GM23338 (cell line): ENCODE data around the gene COX11. TPM values are rescaled to one million over a fixed set of nuclear protein-coding genes. Genes with fewer than 3 reads are reported as not detected.

Experiments
- ATAC-seq: fragments of 200-7000 bp; cut with Tn5 transposase; 3 replicates; pipeline ENCODE4 v1.9.1; 2020
- DNase-seq: peaks from one replicate; pipeline ENCODE4 v3.0.0-alpha.2; 2015; ENCODE audit warnings: low spot score
- H2AFZ ChIP-seq: fragments of 200-600 bp; sonication (generic); 2 replicates; pipeline ENCODE4 v1.8.0; 2016; ENCODE audit warnings: antibody characterized with exemption, mild to moderate bottlenecking, moderate library complexity
- H3F3A ChIP-seq: fragments of 200-600 bp; sonication (generic); replicated peaks from 2 replicates; pipeline ENCODE4 v1.8.0; 2017; ENCODE audit warnings: antibody characterized with exemption, mixed run types, low read depth
- H3K27ac ChIP-seq: fragments of 200-600 bp; sonication (generic); 2 replicates; pipeline ENCODE4 v1.6.1; 2016; ENCODE audit warnings: low read depth
- H3K27me3 ChIP-seq: fragments of 200-600 bp; sonication (generic); 2 replicates; pipeline ENCODE4 v1.8.0; 2016; ENCODE audit warnings: mild to moderate bottlenecking, mixed run types, moderate library complexity; ENCODE audit not compliant: insufficient read depth
- H3K36me3 ChIP-seq: fragments of 200-600 bp; sonication (generic); 2 replicates; pipeline ENCODE4 v1.8.0; 2016; ENCODE audit warnings: mild to moderate bottlenecking; ENCODE audit not compliant: insufficient read depth
- H3K4me1 ChIP-seq: fragments of 200-600 bp; sonication (generic); 2 replicates; pipeline ENCODE4 v1.8.0; 2016; ENCODE audit warnings: mild to moderate bottlenecking, moderate library complexity; ENCODE audit not compliant: insufficient read depth
- H3K4me2 ChIP-seq: fragments of 200-600 bp; sonication (generic); 2 replicates; pipeline ENCODE4 v1.7.1; 2017; ENCODE audit warnings: mixed run types
- H3K4me3 ChIP-seq: fragments of 200-600 bp; sonication (generic); 2 replicates; pipeline ENCODE4 v1.6.1; 2016; ENCODE audit warnings: mixed run types
- H3K79me2 ChIP-seq: fragments of 200-600 bp; sonication (generic); replicated peaks from 2 replicates; pipeline ENCODE4 v1.8.0; 2017; ENCODE audit warnings: mild to moderate bottlenecking; ENCODE audit not compliant: insufficient read depth
- H3K9me2 ChIP-seq: fragments of 200-600 bp; sonication (generic); 2 replicates; pipeline ENCODE4 v1.8.0; 2017; ENCODE audit not compliant: insufficient read depth
- H4K20me1 ChIP-seq: fragments of 200-600 bp; sonication (generic); replicated peaks from 2 replicates; pipeline ENCODE4 v1.8.0; 2017; ENCODE audit warnings: mild to moderate bottlenecking; ENCODE audit not compliant: insufficient read depth
- H3K27ac Mint-ChIP-seq: 2 replicates; pipeline ENCODE4 v1.8.0; 2020; ENCODE audit warnings: inconsistent platforms, mild to moderate bottlenecking, moderate library complexity, mixed read lengths
- H3K27me3 Mint-ChIP-seq: 3 replicates; pipeline ENCODE4 v1.8.0; 2022; ENCODE audit warnings: low read depth, mild to moderate bottlenecking, moderate library complexity, mixed read lengths, inconsistent platforms; ENCODE audit not compliant: insufficient read depth, poor library complexity
- H3K36me3 Mint-ChIP-seq: 3 replicates; pipeline ENCODE4 v1.8.0; 2021; ENCODE audit warnings: low read depth, mild to moderate bottlenecking, inconsistent platforms, moderate library complexity, mixed read lengths
- H3K4me1 Mint-ChIP-seq: 3 replicates; pipeline ENCODE4 v1.8.0; 2020; ENCODE audit warnings: mild to moderate bottlenecking, inconsistent platforms, mixed read lengths
- H3K4me3 Mint-ChIP-seq: 3 replicates; pipeline ENCODE4 v1.8.0; 2021; ENCODE audit warnings: moderate library complexity, mild to moderate bottlenecking, inconsistent platforms, mixed read lengths
- H3K9me3 Mint-ChIP-seq: 3 replicates; pipeline ENCODE4 v1.8.0; 2020; ENCODE audit warnings: moderate library complexity, mild to moderate bottlenecking, inconsistent platforms, mixed read lengths
- CTCF ChIP-seq, 2 experiments: fragments of 200-600 bp in 1 of 2; sonication (generic) in 1 of 2; conservative IDR thresholded peaks; 2 replicates each; pipeline versions ENCODE4 v1.5.1 to v1.6.1; 2016 to 2017; ENCODE audit warnings: antibody characterized with exemption in 2 of 2, low read depth in 2 of 2, mild to moderate bottlenecking in 2 of 2, moderate library complexity in 1 of 2
- ETS1 ChIP-seq: IDR thresholded peaks from 2 replicates; pipeline ENCODE4 v1.6.1; 2016; ENCODE audit warnings: antibody characterized with exemption
- EZH2phosphoT487 ChIP-seq: fragments of 200-600 bp; sonication (generic); IDR thresholded peaks from one replicate; pipeline ENCODE4 v1.8.1; 2018; ENCODE audit warnings: antibody characterized with exemption; ENCODE audit not compliant: unreplicated experiment
- JUNB ChIP-seq: IDR thresholded peaks from one replicate; pipeline ENCODE4 v1.6.1; 2016; ENCODE audit warnings: antibody characterized with exemption; ENCODE audit not compliant: unreplicated experiment
- NANOG ChIP-seq: IDR thresholded peaks from 2 replicates; pipeline ENCODE4 v1.6.1; 2016; ENCODE audit warnings: antibody characterized with exemption, borderline replicate concordance
- POLR2AphosphoS5 ChIP-seq: IDR thresholded peaks from 2 replicates; pipeline ENCODE4 v1.6.1; 2016; ENCODE audit warnings: antibody characterized with exemption, low read depth
- STAT1 ChIP-seq: IDR thresholded peaks from one replicate; pipeline ENCODE4 v1.6.1; 2016; ENCODE audit warnings: antibody characterized with exemption; ENCODE audit not compliant: unreplicated experiment
- ZNF114 ChIP-seq: fragments of 250-450 bp; sonication (Bioruptor Pico); IDR thresholded peaks from 2 replicates; pipeline ENCODE4 v1.5.0; 2020; ENCODE audit warnings: mild to moderate bottlenecking, moderate library complexity
- ZNF331 ChIP-seq: fragments of 250-450 bp; sonication (Bioruptor Pico); IDR thresholded peaks from 2 replicates; pipeline ENCODE4 v1.5.0; 2020; ENCODE audit warnings: low read depth, mild to moderate bottlenecking, moderate library complexity
- ZNF462 ChIP-seq: fragments of 250-450 bp; sonication (Bioruptor Pico); IDR thresholded peaks from 2 replicates; pipeline ENCODE4 v1.5.0; 2020; ENCODE audit warnings: mild to moderate bottlenecking, moderate library complexity
- polyA plus RNA-seq: library from polyadenylated mRNA; unstranded; fragments of >200 nt; fragmentation: Nextera tagmentation; extraction: Ambion mirVana; gene quantifications from 2 replicates; pipeline ENCODE4 v1.2.1, GENCODE V29; 2016
- total RNA-seq: library from RNA; depleted of rRNA; stranded (reverse); fragments of >200 nt; shearing (Covaris generic); gene quantifications from 2 replicates; pipeline ENCODE4 v1.2.3, GENCODE V29; 2014

The COX11 gene
- total and polyA plus RNA-seq, 2 experiments from 2014 or later = 53.7 to 56.7 TPM

- no peak for TF ChIP-seq ZNF462 (CRISPR knock-in tag)
These were observed 23.2 kb downstream of the COX11 start (continued) for GRCh38 chr17:54945231-54945630.

GRCh38 chr17:54944796-54945195 is 23.7 kb downstream of the COX11 start:
- no peaks in the 10 kb centered on the region for H4K20me1 ChIP-seq
- H3K4me3 Mint-ChIP-seq = no peak overlapping the region
- peaks cover 52% of the 10 kb centered on the region for H3K36me3 Mint-ChIP-seq
- no peak overlapping the region for H2AFZ ChIP-seq
- no peaks in the 10 kb centered on the region for H3K4me1 ChIP-seq
- H3K36me3 ChIP-seq = peaks cover 27% of the 10 kb centered on the region
- no peaks in the 10 kb centered on the region for H3F3A ChIP-seq
- no peak overlapping the region for H3K4me2 ChIP-seq
- no peaks in the 10 kb centered on the region for H3K4me1 Mint-ChIP-seq
- H3K79me2 ChIP-seq = no peaks in the 10 kb centered on the region
- H3K9me2 ChIP-seq = no peaks in the 10 kb centered on the region
- ATAC-seq = no peak
- no peak for DNase-seq
- H3K9me3 Mint-ChIP-seq = no peaks in the 10 kb centered on the region
- H3K27ac Mint-ChIP-seq = no peak overlapping the region
- H3K27me3 Mint-ChIP-seq = no peaks in the 10 kb centered on the region
- no peaks in the 10 kb centered on the region for H3K27me3 ChIP-seq
- H3K27ac ChIP-seq = no peak overlapping the region
- H3K4me3 ChIP-seq = no peak overlapping the region
- TF ChIP-seq CTCF (conservative IDR thresholded peaks at IDR 0.05; ENCODE audit: low read depth in 2 of 2) = no peak
- TF ChIP-seq JUNB = no peak
- TF ChIP-seq ETS1 = no peak
- TF ChIP-seq ZNF114 (CRISPR knock-in tag) = no peak
- no peak for TF ChIP-seq ZNF331 (CRISPR knock-in tag)
- no peak for TF ChIP-seq NANOG
- no peak for TF ChIP-seq STAT1
- TF ChIP-seq EZH2phosphoT487 = no peak
- TF ChIP-seq POLR2AphosphoS5 = no peak
